ENCODE data around the gene KIF3C.

DNA sequence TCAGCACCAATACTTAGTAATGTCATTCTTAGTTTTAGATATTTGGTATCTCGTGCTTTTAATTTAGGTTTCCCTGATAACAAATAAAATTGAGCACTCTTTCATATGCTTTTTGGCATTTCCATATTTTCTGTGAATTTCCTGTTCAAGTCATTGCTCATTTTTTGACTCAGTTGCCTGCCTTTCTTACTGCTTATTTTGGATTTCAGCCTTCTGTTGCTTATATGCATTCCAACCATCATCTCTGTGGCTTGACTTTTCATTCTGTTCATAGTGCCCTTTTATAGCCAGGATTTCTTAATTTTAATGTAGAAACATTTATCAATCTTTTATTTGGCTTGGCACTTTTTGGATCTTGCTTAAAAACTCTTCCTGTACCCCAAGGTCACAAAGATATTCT, 14.5 kb upstream of the KIF3C start:
- no peak for TF ChIP-seq CTCF (IDR thresholded peaks at IDR 0.05)
- TF ChIP-seq ZFX (IDR thresholded peaks at IDR 0.05; ENCODE audit: borderline replicate concordance), result no peak

Data from 22Rv1 (cell line).